NCI-H1436 (cell line): Measurements from ENCODE around the gene TMEM123.

Experiments
- DNase-seq: peaks from one replicate; lab custom pipeline; 2025; lab: John Stamatoyannopoulos, UW

TMEM123 gene

DNA sequence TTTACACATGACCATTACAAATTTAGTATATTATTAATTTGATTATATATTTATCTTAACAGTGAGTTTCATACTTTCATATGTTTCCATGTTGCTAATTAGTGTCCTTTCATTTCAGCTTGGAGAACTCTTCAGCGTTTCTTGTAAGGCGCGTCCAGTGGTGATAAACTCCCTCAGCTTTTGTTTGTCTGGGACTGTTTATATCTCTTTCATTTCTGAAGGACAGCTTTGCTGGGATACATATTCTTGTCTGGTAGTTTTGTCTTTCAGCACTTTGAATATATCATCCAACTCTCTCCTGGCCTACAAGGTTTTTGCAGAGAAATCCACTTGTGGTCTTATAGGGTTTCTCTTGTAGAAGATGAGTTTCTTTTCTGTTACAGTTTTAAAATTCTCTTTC lies 93.2 kb downstream of the TMEM123 start:
- DNase-seq, result no peak

DNA sequence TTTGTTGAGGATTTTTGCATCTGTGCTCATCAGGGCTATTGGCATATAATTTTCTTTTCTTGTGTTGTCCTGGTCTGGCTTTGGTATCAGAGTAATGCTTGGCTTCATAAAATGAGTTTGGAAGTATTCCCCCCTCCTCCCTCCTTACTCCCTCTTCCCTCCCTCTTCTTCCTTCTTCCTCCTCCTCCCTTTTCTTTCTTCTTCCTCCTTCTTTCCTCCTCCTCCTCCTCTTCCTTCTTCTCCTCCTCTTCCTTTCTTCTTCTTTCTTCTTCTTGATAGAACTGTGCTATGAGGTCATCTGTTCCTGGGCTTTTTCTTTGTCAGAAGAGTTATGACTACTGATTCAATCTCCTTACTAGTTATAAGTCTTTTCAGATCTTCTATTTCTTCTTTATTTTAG lies 95.4 kb downstream of the TMEM123 start:
- DNase-seq, result no peak

DNA sequence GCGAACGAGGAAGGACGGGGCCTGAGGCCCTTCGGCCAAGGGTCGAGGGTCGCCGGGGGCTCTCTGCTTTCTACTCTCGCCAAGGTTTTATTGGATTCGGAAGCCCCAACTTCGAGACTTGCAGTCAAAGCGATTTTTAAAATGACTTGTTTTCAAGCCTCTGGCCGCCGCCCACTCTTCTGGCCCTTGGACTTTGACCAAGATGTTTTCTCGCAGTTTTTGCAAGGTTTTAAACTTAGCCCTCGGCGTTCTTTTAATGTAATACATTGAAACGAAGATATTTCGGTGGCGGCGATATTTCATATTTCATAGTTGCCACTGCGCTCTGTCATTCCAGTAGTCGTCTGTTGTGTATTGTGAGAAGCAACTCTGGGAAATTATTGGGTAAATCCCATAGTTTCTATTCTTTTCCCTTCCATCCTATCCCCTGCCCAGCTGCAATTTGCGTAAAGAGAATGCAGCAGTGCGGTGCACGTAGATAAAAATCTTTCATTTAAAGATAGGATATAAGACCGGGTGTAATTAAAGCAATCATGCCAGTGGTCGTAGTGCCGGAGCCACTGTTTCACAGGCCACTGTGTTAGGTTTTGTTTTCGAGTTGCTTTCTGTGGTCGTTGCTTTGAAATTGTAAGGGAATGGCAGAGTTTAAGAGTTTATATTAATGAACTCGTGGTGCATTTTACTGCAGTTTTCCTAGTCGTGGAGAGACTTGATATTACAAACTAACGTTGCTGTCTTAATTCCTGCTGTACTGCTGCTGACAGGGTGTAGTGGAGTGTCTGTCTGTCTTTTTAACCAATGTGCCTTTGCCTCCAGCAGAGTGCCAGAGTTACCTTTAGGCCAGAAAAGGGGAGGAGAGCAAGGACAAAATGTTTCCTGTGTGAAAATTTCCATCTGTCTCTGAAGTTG lies 104.8 kb downstream of the TMEM123 start:
- DNase-seq, result no peak

DNA sequence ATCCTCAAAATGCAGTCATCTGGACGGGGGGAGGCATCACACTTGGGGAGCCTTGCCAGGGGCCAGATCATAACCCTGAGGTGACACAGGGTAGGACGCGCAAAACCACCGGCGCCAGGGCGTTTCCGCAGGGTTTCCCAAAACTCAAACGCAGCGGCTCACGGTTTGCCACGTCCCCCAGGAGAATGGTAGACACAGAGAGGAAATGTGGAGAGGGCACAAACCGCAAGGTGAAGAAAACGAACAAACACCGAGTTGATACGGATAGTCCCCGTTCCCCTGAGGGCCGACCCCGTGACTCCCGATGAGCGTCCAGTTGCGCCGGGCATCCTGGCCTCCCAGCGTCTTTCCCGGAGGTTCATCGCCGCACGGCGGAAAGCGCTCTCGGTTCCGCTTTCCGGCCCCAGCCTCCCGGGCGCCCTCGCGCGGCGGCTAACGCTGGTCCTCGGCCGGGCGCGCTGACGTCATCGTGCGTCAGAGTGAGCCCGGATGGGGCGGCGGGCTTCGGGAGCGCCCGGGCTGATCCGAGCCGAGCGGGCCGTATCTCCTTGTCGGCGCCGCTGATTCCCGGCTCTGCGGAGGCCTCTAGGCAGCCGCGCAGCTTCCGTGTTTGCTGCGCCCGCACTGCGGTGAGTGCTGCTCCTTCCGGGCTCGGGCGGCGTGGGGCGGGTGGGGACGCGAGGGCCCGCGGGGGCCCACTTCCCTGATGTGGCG lies 105.7 kb downstream of the TMEM123 start, which contains the start of gene BIRC2:
BIRC2 (plus strand) TSS at position 467 of the 714 bp plus-strand sequence. CDS start 2,641 bp downstream, outside the sequence.
- peak; percentile 93 for DNase-seq

DNA sequence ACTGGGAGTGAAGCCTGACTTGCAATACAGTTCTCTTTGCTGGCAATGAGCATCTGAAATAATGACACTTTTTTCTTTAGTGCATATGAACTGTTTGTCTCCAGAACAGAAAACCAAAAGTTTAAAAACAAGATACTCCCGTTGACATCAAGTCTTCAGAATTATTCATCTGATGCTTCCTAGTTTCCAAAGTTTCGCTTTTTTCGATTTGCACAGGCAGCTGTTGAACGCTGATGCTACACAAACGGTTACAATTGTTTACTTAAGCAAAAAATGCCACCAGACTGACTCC lies 106.2 kb downstream of the TMEM123 start:
- DNase-seq, result no peak
